Left lung (tissue), 10 donors: ENCODE results near the gene VPS37C. TPM values are rescaled to one million over a fixed set of nuclear protein-coding genes. Genes with fewer than 3 reads are reported as not detected.
A peak's percentile ranks its signal among the peaks of the same experiment; 100 is the strongest.

Source experiments
- ATAC-seq: fragments of 200-7000 bp; cut with Tn5 transposase; one replicate; pipeline ENCODE4 v1.9.1; 2020; ENCODE audit warnings: moderate library complexity
- DNase-seq, 4 donors: peaks; one replicate each; pipeline ENCODE4 v3.0.0-alpha.2; 2013 to 2020
- H3K27ac ChIP-seq, 2 donors: fragments of 200-600 bp; sonication (generic) in 1 of 2; one replicate each; pipeline versions ENCODE4 v1.5.0 to v1.8.0; 2020 to 2021
- H3K27me3 ChIP-seq, 2 donors: fragments of 200-600 bp; sonication (generic) in 1 of 2; one replicate each; pipeline versions ENCODE4 v1.5.0 to v1.8.0; 2020 to 2021
- H3K36me3 ChIP-seq, 2 donors: fragments of 200-600 bp; sonication (generic) in 1 of 2; one replicate each; pipeline versions ENCODE4 v1.5.0 to v1.8.0; 2020 to 2021
- H3K4me1 ChIP-seq, 2 donors: fragments of 200-600 bp; one replicate each; pipeline ENCODE4 v1.8.0; 2021
- H3K4me3 ChIP-seq, 2 donors: fragments of 200-600 bp; sonication (generic) in 1 of 2; one replicate each; pipeline versions ENCODE4 v1.5.0 to v1.8.0; 2020 to 2021; ENCODE audit warnings: mild to moderate bottlenecking in 1 of 2
- H3K9me3 ChIP-seq, 2 donors: fragments of 200-600 bp; sonication (generic) in 1 of 2; one replicate each; pipeline versions ENCODE4 v1.5.0 to v1.8.0; 2020 to 2021
- CTCF ChIP-seq, 2 donors: fragments of 200-600 bp; sonication (generic) in 1 of 2; IDR thresholded peaks; one replicate each; pipeline versions ENCODE4 v1.5.0 to v1.8.0; 2021; ENCODE audit warnings: antibody characterized with exemption in 2 of 2
- intact Hi-C, 2 donors: fragments of 100-400 bp; cut with DNase I; formaldehyde crosslinking; loops; one replicate each; pipeline versions ENCODE4 v1.11.2 to v1.14.2; 2022
- polyA plus RNA-seq, 6 donors: library from polyadenylated mRNA; unstranded; fragments of 120-200 nt; gene quantifications; one replicate each; pipeline ENCODE4 v1.2.1, GENCODE V29; 2013; ENCODE audit not compliant: insufficient read length in 6 of 6
- total RNA-seq, 2 donors: library from RNA; stranded (reverse); fragmentation: NEBNext Ultra II Directional; extraction: Animal tissue kit (Norgen Biotek cat#: 25700); gene quantifications; one replicate each; pipeline ENCODE4 v1.2.1, GENCODE V29; 2021
- donor health status: DM: no; HTN: yes; CAD: no.
- donor health status: DM: no; HTN: no; CAD: no.

VPS37C gene
- total and polyA plus RNA-seq, 8 donors, result 14.7 to 30.8 (median 17.7) TPM

DNA sequence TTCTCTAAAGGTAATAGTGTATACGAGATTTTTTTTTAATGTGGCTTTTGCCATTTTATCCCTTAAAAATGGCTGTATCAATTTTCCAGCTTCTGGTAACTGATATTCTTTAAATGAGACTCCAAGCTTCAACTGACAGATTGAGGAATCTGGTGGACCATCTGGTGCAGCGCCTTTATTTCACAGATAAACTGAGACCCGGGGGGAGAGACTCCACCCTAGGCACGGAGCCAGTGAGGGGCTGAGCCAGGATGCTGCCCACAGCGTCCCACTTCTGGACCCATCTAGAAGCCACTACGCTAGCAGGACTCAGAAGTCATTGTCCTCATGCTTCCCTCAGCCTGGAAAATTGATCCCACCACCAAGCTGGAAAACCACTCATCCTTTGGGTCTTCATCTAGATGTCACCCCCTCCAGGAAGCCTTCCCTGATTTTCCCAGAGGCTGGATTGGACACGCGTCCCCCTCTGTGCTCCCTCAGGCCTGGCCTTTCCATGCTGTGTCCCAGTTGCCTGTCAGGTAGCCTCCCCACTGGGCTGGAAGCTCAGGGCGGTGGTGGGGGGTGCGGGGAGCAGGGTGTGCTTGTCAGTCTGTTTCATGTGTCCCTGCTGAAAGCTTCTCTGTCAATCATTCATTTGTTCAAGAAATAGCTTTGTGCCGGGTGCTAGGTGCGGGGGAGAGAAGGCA is 71.3 kb downstream of the VPS37C start:
- H3K9me3 ChIP-seq, result no peaks in the 10 kb centered on the region

DNA sequence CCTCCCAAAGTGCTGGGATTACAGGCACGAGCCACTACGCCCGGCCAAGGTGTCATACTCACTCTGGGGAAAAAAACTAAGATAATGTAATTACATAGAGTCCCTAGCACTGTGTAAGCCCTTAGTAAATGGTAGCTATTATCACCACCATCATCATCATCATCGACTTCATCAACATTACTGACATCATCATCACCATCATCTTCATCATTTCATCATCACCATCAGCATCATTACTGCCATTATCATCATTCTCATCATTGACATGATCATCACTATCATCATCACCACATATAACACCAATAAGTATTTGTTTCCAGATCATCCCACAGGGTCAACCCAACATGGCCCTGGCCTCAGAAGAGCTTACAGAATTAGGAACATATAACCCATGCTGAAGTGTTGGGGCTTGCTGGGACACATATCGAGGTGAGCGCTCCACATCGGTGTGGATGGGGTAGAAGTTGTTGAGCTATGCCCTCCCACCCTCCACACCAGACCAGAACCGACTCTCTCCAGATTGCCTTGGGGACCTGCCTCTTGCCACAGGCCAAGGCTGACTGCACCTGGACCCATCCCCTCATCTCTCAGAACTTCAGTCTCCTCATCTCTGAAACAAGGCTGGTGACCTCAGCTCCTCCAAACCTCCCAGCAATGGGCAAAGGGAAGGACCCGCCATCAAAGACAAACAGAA is 73.7 kb downstream of the VPS37C start:
- DNase-seq (no peak), ATAC-seq (no peak)
- no peak overlapping the region for H3K27ac ChIP-seq
- H3K9me3 ChIP-seq, result no peaks in the 10 kb centered on the region
- H3K27me3 ChIP-seq, result no peaks in the 10 kb centered on the region
- TF ChIP-seq CTCF (IDR thresholded peaks at IDR 0.05), result no peak
- no peak overlapping the region for H3K4me3 ChIP-seq
- intact Hi-C loops, result no loop called here
- H3K4me1 ChIP-seq, result peaks cover 0 to 8% of the 10 kb centered on the region in 2 donors
- H3K36me3 ChIP-seq, result no peaks in the 10 kb centered on the region

More for the DNA sequence above, 71.3 kb downstream of the VPS37C start:
- peak in 1 of 4 donors; percentile 56 for DNase-seq
- Histone ChIP-seq H3K27ac (no peak overlapping the region), H3K36me3 (no peaks in the 10 kb centered on the region), H3K27me3 (no peaks in the 10 kb centered on the region), H3K4me3 (no peak overlapping the region), H3K4me1 (peaks cover 0 to 8% of the 10 kb centered on the region in 2 donors)
- ATAC-seq, result no peak
- intact Hi-C loops, result no loop called here
- no peak for TF ChIP-seq CTCF (IDR thresholded peaks at IDR 0.05)

DNA sequence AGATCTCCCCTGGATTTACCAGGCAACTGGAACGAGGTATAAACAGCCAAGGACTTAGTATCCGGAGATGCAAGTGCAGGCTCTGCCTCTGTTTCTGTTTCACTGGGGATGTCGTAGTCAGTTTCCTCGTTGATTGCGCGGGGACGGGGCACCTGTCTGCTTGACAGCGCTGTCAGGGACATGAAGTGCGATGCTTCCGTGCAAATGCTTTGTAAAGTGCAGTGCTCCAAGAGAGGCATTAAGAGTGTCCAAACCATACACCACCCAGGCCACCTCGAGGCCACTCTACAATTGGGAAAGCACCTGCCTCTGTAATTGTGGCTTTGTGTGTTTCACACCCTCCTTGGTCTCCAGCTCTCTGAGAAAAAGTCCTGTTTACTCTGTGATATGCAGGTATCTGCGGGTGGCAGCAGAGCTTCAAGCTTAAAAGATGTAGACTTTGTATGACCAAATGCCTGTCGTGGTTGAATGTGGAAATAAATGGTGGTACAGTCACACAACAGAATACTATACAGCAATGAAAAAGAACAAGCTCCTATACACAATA is 77.6 kb downstream of the VPS37C start:
- H3K4me1 ChIP-seq, result peaks cover 0 to 5% of the 10 kb centered on the region in 2 donors
- H3K9me3 ChIP-seq, result no peaks in the 10 kb centered on the region
- peak in 1 of 4 donors; percentile 35 for DNase-seq
- no peak overlapping the region for H3K4me3 ChIP-seq
- intact Hi-C loops, result no loop called here
- TF ChIP-seq CTCF (IDR thresholded peaks at IDR 0.05), result no peak
- ATAC-seq, result no peak
- H3K27me3 ChIP-seq, result no peaks in the 10 kb centered on the region
- H3K27ac ChIP-seq, result no peak overlapping the region
- H3K36me3 ChIP-seq, result no peaks in the 10 kb centered on the region

GRCh38 chr11:61082931-61083531 is 78.2 kb downstream of the VPS37C start:
- ATAC-seq, result no peak
- DNase-seq, result peak in 1 of 4 donors; percentile 39
- Histone ChIP-seq H3K27ac (no peak overlapping the region), H3K4me1 (peaks cover 0 to 5% of the 10 kb centered on the region in 2 donors), H3K36me3 (no peaks in the 10 kb centered on the region), H3K4me3 (no peak overlapping the region), H3K9me3 (no peaks in the 10 kb centered on the region), H3K27me3 (no peaks in the 10 kb centered on the region)
- TF ChIP-seq CTCF (IDR thresholded peaks at IDR 0.05), result no peak
- intact Hi-C loops, result no loop called here
